ENCODE data around the gene NUDC. TPM values are rescaled to one million over a fixed set of nuclear protein-coding genes. Genes with fewer than 3 reads are reported as not detected.

NUDC gene
- total and polyA plus RNA-seq, 2 of the 13 experiments (the other 11 are each of a cell fraction or from before 2014, with no cell fraction given), result 34.7 to 104 TPM

DNA sequence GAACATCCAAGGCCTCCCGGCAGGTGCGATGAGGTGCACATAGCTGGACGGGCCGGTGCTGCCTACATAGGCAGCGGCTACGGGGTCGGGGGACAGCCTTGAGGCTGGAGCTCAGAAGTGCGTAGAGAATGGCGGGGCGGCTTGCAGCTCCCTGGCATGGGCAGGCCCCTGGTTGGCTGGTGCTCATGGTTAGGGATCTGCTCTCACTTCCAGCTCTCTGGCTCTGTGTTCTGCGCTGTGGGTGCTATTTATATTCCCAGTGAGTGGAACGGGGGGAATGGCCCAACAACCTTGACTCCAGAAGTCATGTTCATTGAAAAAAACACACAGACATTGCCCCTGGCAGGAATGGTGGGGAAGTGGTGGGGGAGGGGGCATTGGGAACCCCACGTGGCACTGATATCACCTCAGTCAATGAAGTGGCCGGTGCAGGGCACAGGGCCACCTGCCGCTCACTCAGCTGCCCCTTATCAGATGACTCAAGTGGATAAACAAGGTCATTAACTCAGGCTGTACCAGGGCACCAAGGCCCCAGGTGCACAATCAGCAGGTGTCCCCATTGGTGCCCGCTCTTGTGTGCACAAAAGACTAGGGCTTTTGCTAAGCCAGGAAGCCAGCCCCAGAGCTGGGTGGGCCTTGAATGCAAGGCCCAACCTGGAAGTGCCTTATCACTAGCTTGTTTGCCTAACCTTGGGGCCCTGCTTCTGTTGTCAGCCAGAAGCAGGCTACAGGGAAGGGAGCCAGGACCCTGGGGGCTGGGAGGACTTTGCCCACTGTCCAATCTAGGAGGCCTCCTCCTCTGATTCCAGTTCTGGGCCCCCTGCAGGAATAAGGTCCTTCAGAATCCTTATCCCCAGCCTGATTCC is 7.6 kb upstream of the NUDC start, which contains the start of gene NR0B2 (continued):
- TF ChIP-seq ZNF296 (CRISPR knock-in tag; conservative IDR thresholded peaks at IDR 0.05), result peak; percentile 58
- peak; percentile 98 for TF ChIP-seq ETV5 (CRISPR knock-in tag; IDR thresholded peaks at IDR 0.05; ENCODE audit: borderline replicate concordance)
- TF ChIP-seq IKZF4 (CRISPR knock-in tag; IDR thresholded peaks at IDR 0.05; ENCODE audit: borderline replicate concordance, low read depth, not compliant biosample characterization), result peak; percentile 65
- TF ChIP-seq, protein P1, sequence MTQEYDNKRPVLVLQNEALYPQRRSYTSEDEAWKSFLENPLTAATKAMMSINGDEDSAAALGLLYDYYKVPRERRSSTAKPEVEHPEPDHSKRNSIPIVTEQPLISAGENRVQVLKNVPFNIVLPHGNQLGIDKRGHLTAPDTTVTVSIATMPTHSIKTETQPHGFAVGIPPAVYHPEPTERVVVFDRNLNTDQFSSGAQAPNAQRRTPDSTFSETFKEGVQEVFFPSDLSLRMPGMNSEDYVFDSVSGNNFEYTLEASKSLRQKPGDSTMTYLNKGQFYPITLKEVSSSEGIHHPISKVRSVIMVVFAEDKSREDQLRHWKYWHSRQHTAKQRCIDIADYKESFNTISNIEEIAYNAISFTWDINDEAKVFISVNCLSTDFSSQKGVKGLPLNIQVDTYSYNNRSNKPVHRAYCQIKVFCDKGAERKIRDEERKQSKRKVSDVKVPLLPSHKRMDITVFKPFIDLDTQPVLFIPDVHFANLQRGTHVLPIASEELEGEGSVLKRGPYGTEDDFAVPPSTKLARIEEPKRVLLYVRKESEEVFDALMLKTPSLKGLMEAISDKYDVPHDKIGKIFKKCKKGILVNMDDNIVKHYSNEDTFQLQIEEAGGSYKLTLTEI (CRISPR knock-in tag; conservative IDR thresholded peaks at IDR 0.05), result no peak
- TF ChIP-seq GFI1 (CRISPR knock-in tag; IDR thresholded peaks at IDR 0.05; ENCODE audit: borderline replicate concordance), result peak; percentile 93
- peak; percentile 52 for TF ChIP-seq NKX3-1 (CRISPR knock-in tag; IDR thresholded peaks at IDR 0.05)
- peak; percentile 88; the same call in 1 of the 2 replicates for TF ChIP-seq RARG (CRISPR knock-in tag; IDR thresholded peaks at IDR 0.05; ENCODE audit: low read depth)
- TF ChIP-seq NFATC3 (CRISPR knock-in tag; IDR thresholded peaks at IDR 0.05), result 0 out of 2 replicates have a peak, but pooled peaks have one; percentile 18
- peak; percentile 77; the same call in 1 of the 2 replicates for TF ChIP-seq NR1H2 (CRISPR knock-in tag; IDR thresholded peaks at IDR 0.05; ENCODE audit: borderline replicate concordance, low read depth)
- peak; percentile 92 for TF ChIP-seq ATF2 (CRISPR knock-in tag; IDR thresholded peaks at IDR 0.05)
- TF ChIP-seq, protein P2, sequence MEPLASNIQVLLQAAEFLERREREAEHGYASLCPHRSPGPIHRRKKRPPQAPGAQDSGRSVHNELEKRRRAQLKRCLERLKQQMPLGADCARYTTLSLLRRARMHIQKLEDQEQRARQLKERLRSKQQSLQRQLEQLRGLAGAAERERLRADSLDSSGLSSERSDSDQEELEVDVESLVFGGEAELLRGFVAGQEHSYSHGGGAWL (CRISPR knock-in tag; IDR thresholded peaks at IDR 0.05), result peak; percentile 68; the same call in 1 of the 2 replicates
- TF ChIP-seq ZNF484 (CRISPR knock-in tag; IDR thresholded peaks at IDR 0.05; ENCODE audit: borderline replicate concordance, low read depth), result no peak
- peak; percentile 90; the same call in 1 of the 2 replicates for TF ChIP-seq HMGXB3 (CRISPR knock-in tag; IDR thresholded peaks at IDR 0.05; ENCODE audit: borderline replicate concordance)
- TF ChIP-seq CENPT (CRISPR knock-in tag; IDR thresholded peaks at IDR 0.05; ENCODE audit: low read depth), result peak; percentile 84
- TF ChIP-seq NCOA5 (CRISPR knock-in tag; IDR thresholded peaks at IDR 0.05), result peak; percentile 88
- TF ChIP-seq HNRNPLL (IDR thresholded peaks at IDR 0.05; ENCODE audit: low read depth, low read length, poor library complexity, severe bottlenecking), result peak; percentile 72
- TF ChIP-seq, protein P3, sequence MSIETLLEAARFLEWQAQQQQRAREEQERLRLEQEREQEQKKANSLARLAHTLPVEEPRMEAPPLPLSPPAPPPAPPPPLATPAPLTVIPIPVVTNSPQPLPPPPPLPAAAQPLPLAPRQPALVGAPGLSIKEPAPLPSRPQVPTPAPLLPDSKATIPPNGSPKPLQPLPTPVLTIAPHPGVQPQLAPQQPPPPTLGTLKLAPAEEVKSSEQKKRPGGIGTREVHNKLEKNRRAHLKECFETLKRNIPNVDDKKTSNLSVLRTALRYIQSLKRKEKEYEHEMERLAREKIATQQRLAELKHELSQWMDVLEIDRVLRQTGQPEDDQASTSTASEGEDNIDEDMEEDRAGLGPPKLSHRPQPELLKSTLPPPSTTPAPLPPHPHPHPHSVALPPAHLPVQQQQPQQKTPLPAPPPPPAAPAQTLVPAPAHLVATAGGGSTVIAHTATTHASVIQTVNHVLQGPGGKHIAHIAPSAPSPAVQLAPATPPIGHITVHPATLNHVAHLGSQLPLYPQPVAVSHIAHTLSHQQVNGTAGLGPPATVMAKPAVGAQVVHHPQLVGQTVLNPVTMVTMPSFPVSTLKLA (IDR thresholded peaks at IDR 0.05), result peak; percentile 93
- TF ChIP-seq ZNF207 (IDR thresholded peaks at IDR 0.05; ENCODE audit: borderline replicate concordance), result no peak

All from HepG2 (cell line).